ENCODE measurements around the gene OMD. TPM values are rescaled to one million over a fixed set of nuclear protein-coding genes. Genes with fewer than 3 reads are reported as not detected.

The OMD gene
- total RNA-seq, 6 experiments from 2014 or later, result not detected

- no peak for DNase-seq
- Mint-ChIP-seq H3K27me3 (ENCODE audit: insufficient read depth) (no peaks in the 10 kb centered on the region), H3K27ac (peak overlapping the region; percentile 67; the same call in 1 of the 2 replicates), H3K4me3 (peak overlapping the region; percentile 69), H3K9me3 (no peaks in the 10 kb centered on the region), H3K36me3 (ENCODE audit: low read depth) (no peaks in the 10 kb centered on the region), H3K4me1 (ENCODE audit: low read depth) (peaks cover 25% of the 10 kb centered on the region)
- TF ChIP-seq CTCF (IDR thresholded peaks at IDR 0.05), result no peak
Observed at GRCh38 chr9:92393686-92394085, 30.6 kb downstream of the OMD start.

- Mint-ChIP-seq H3K4me1 (ENCODE audit: low read depth) (peaks cover 25% of the 10 kb centered on the region), H3K27ac (no peak overlapping the region), H3K9me3 (no peaks in the 10 kb centered on the region), H3K4me3 (no peak overlapping the region), H3K36me3 (ENCODE audit: low read depth) (no peaks in the 10 kb centered on the region), H3K27me3 (ENCODE audit: insufficient read depth) (no peaks in the 10 kb centered on the region)
- DNase-seq, result no peak
- TF ChIP-seq CTCF (IDR thresholded peaks at IDR 0.05), result no peak
Observed at GRCh38 chr9:92392690-92393089, 31.6 kb downstream of the OMD start.

- TF ChIP-seq CTCF (IDR thresholded peaks at IDR 0.05), result no peak
- H3K36me3 Mint-ChIP-seq (ENCODE audit: low read depth), result no peaks in the 10 kb centered on the region
- DNase-seq, result no peak
- H3K9me3 Mint-ChIP-seq, result no peaks in the 10 kb centered on the region
- H3K27me3 Mint-ChIP-seq (ENCODE audit: insufficient read depth), result no peaks in the 10 kb centered on the region
- H3K4me3 Mint-ChIP-seq, result no peak overlapping the region
- peaks cover 30% of the 10 kb centered on the region for H3K4me1 Mint-ChIP-seq (ENCODE audit: low read depth)
- no peak overlapping the region for H3K27ac Mint-ChIP-seq
Observed at GRCh38 chr9:92385953-92386352, 38.3 kb downstream of the OMD start.

GRCh38 chr9:92385477-92385876 is 38.8 kb downstream of the OMD start:
- no peak for DNase-seq
- H3K27ac Mint-ChIP-seq, result no peak overlapping the region
- H3K27me3 Mint-ChIP-seq (ENCODE audit: insufficient read depth), result no peaks in the 10 kb centered on the region
- peaks cover 30% of the 10 kb centered on the region for H3K4me1 Mint-ChIP-seq (ENCODE audit: low read depth)
- H3K36me3 Mint-ChIP-seq (ENCODE audit: low read depth), result no peaks in the 10 kb centered on the region
- no peaks in the 10 kb centered on the region for H3K9me3 Mint-ChIP-seq
- no peak for TF ChIP-seq CTCF (IDR thresholded peaks at IDR 0.05)
- no peak overlapping the region for H3K4me3 Mint-ChIP-seq

GRCh38 chr9:92385001-92385400 is 39.3 kb downstream of the OMD start:
- DNase-seq, result no peak
- no peak for TF ChIP-seq CTCF (IDR thresholded peaks at IDR 0.05)
- Mint-ChIP-seq H3K27me3 (ENCODE audit: insufficient read depth) (no peaks in the 10 kb centered on the region), H3K9me3 (no peaks in the 10 kb centered on the region), H3K27ac (no peak overlapping the region), H3K4me3 (no peak overlapping the region), H3K4me1 (ENCODE audit: low read depth) (peaks cover 27% of the 10 kb centered on the region), H3K36me3 (ENCODE audit: low read depth) (no peaks in the 10 kb centered on the region)

- Mint-ChIP-seq H3K4me1 (ENCODE audit: low read depth) (peaks cover 27% of the 10 kb centered on the region), H3K27ac (peak overlapping the region; percentile 42), H3K4me3 (peak overlapping the region; percentile 21; the same call in 1 of the 2 replicates), H3K9me3 (no peaks in the 10 kb centered on the region), H3K36me3 (ENCODE audit: low read depth) (no peaks in the 10 kb centered on the region), H3K27me3 (ENCODE audit: insufficient read depth) (no peaks in the 10 kb centered on the region)
- DNase-seq, result peak; percentile 28
- no peak for TF ChIP-seq CTCF (IDR thresholded peaks at IDR 0.05)
Observed at GRCh38 chr9:92384375-92384774, 39.9 kb downstream of the OMD start.

All from HFFc6 (cell line).